ES-I3 (cell line): Measurements from ENCODE around the gene CXCL3.

Experiments used
- H3K36me3 ChIP-seq: 2 replicates; pipeline ENCODE4 v1.6.1; 2013; ENCODE audit warnings: mild to moderate bottlenecking, low read length, control low read depth, moderate library complexity; ENCODE audit not compliant: insufficient read depth
- H3K4me1 ChIP-seq: 2 replicates; pipeline ENCODE4 v1.6.1; 2013; ENCODE audit warnings: mild to moderate bottlenecking, control low read depth, low read length; ENCODE audit not compliant: insufficient read depth
- H3K9ac ChIP-seq: 2 replicates; pipeline ENCODE4 v1.6.1; 2013; ENCODE audit warnings: low read depth, mild to moderate bottlenecking, low read length, moderate library complexity
- H3K9me3 ChIP-seq: 2 replicates; pipeline ENCODE4 v1.6.1; 2013; ENCODE audit warnings: mild to moderate bottlenecking, low read length, moderate library complexity; ENCODE audit not compliant: control insufficient read depth, insufficient read depth

The CXCL3 gene

DNA sequence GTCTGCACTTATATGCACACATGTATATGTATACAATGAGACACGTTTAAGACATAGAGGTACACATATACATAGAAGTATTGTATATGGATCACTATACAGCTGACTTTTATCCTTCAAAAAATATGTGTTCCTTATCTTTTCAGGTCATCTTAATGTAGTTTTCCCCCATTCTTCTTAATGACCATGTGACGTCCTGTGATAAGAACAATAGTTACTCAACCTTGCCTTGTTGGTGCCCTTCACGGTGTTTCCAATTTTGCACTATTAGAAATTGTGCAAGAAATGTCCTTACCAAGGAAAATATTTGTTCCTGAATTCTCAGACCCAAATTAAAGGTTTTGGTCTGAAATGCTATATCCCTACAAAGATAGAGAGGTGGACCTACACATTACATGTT lies 49.5 kb downstream of the CXCL3 start:
- Histone ChIP-seq H3K9ac (no peak overlapping the region), H3K36me3 (no peaks in the 10 kb centered on the region; the same call in 1 of the 2 replicates), H3K4me1 (peaks cover 18% of the 10 kb centered on the region), H3K9me3 (peaks cover 5% of the 10 kb centered on the region; the same call in 1 of the 2 replicates)

DNA sequence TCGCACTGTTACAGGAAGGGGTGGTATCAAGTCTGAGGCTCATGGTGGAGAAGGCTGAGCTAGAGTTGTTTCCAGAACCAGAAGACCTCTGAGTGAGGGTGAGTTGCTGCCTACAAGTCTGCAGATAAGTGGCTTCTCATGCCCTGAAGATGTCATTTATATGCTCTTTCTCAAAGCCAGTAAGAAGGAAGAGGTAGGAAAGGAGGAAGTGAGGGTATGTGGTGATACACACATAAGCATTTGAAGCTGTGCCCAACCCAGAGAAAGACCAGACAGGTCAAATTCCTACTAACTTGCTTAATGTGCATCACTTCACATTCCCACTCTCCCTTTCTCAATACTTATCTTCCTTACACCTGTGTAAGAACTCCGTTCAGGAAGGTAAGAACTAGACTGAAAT lies 50.4 kb downstream of the CXCL3 start, which contains the start of gene PPBP:
Gene PPBP, minus strand, starts transcription at position 130 of the 400 bp plus-strand sequence. Its CDS starts 87 bp downstream, at position 43.
- peaks cover 27% of the 10 kb centered on the region for H3K4me1 ChIP-seq
- H3K36me3 ChIP-seq: no peaks in the 10 kb centered on the region; the same call in 1 of the 2 replicates
- H3K9me3 ChIP-seq: peaks cover 5% of the 10 kb centered on the region; the same call in 1 of the 2 replicates
- H3K9ac ChIP-seq: no peak within 1 kb of the TSS
